SU-DHL-6 (cell line): ENCODE data around the gene RPL22.

Experiments used
- EZH2phosphoT487 ChIP-seq: fragments of 200-600 bp; sonication (generic), shearing (Covaris generic); conservative IDR thresholded peaks from 2 replicates; pipeline ENCODE4 v1.6.1; 2018; ENCODE audit warnings: mild to moderate bottlenecking, antibody characterized with exemption, low read length, moderate library complexity, mixed read lengths
- TF ChIP-seq, protein P1 (sequence below): fragments of 200-600 bp; sonication (generic); IDR thresholded peaks from one replicate; pipeline ENCODE4 v1.5.1; 2017; ENCODE audit warnings: antibody characterized with exemption, mild to moderate bottlenecking, low read length, moderate library complexity; ENCODE audit not compliant: insufficient read depth, poor library complexity, severe bottlenecking

- TF ChIP-seq, protein P1, sequence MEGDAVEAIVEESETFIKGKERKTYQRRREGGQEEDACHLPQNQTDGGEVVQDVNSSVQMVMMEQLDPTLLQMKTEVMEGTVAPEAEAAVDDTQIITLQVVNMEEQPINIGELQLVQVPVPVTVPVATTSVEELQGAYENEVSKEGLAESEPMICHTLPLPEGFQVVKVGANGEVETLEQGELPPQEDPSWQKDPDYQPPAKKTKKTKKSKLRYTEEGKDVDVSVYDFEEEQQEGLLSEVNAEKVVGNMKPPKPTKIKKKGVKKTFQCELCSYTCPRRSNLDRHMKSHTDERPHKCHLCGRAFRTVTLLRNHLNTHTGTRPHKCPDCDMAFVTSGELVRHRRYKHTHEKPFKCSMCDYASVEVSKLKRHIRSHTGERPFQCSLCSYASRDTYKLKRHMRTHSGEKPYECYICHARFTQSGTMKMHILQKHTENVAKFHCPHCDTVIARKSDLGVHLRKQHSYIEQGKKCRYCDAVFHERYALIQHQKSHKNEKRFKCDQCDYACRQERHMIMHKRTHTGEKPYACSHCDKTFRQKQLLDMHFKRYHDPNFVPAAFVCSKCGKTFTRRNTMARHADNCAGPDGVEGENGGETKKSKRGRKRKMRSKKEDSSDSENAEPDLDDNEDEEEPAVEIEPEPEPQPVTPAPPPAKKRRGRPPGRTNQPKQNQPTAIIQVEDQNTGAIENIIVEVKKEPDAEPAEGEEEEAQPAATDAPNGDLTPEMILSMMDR, result no peak
- no peak for TF ChIP-seq EZH2phosphoT487
Measured at GRCh38 chr1:6177681-6178380, 21.6 kb downstream of the RPL22 start.
